ENCODE measurements around the gene TCF7L2. TPM values are rescaled to one million over a fixed set of nuclear protein-coding genes. Genes with fewer than 3 reads are reported as not detected.

Gene TCF7L2
- total RNA-seq, 1 experiment from 2014 or later: 16.1 TPM

GRCh38 chr10:112980937-112981336, 30.9 kb downstream of the TCF7L2 start:
- no peak for ATAC-seq
- Histone ChIP-seq H3K4me3 (ENCODE audit: low read length) (no peak overlapping the region), H3K79me2 (ENCODE audit: low read length) (peaks cover 85% of the 10 kb centered on the region), H3K4me2 (ENCODE audit: low read length) (no peak overlapping the region), H3K9me2 (replicated peaks; ENCODE audit: low read length) (no peaks in the 10 kb centered on the region), H3F3A (ENCODE audit: low read length, unreplicated experiment) (no peaks in the 10 kb centered on the region), H3K36me3 (ENCODE audit: low read depth, low read length) (peaks cover 14% of the 10 kb centered on the region; the same call in 1 of the 2 replicates), H3K27ac (ENCODE audit: low read length) (no peak overlapping the region), H3K9me3 (ENCODE audit: low read length) (no peaks in the 10 kb centered on the region), H3K4me1 (ENCODE audit: insufficient read depth, low read length) (no peaks in the 10 kb centered on the region), H3K9ac (ENCODE audit: low read length) (no peak overlapping the region), H2AFZ (ENCODE audit: low read length) (no peak overlapping the region), H3K27me3 (ENCODE audit: low read length) (no peaks in the 10 kb centered on the region), H4K20me1 (ENCODE audit: low read length) (peaks cover 14% of the 10 kb centered on the region; the same call in 1 of the 2 replicates)
- DNase-seq: no peak
- TF ChIP-seq EZH2 (IDR thresholded peaks at IDR 0.05; ENCODE audit: low read length, unreplicated experiment) (no peak), EZH2phosphoT487 (IDR thresholded peaks at IDR 0.05; ENCODE audit: borderline replicate concordance, low read length) (no peak), CTCF (conservative IDR thresholded peaks at IDR 0.05; ENCODE audit: low read depth, low read length) (no peak)
- intact Hi-C loops (cut with micrococcal nuclease): no loop called here
- ChIA-PET CTCF (no interaction called here), POLR2A (ENCODE audit: unreplicated experiment) (no interaction called here)
- no TSS peak for BruUV-seq (replicated peaks)

- ChIA-PET CTCF (no interaction called here), POLR2A (ENCODE audit: unreplicated experiment) (no interaction called here)
- Histone ChIP-seq H4K20me1 (ENCODE audit: low read length) (peaks cover 10% of the 10 kb centered on the region; the same call in 1 of the 2 replicates), H3K4me2 (ENCODE audit: low read length) (no peak overlapping the region), H3K9me3 (ENCODE audit: low read length) (no peaks in the 10 kb centered on the region), H3K27ac (ENCODE audit: low read length) (no peak overlapping the region), H2AFZ (ENCODE audit: low read length) (no peak overlapping the region), H3K9me2 (replicated peaks; ENCODE audit: low read length) (no peaks in the 10 kb centered on the region), H3K9ac (ENCODE audit: low read length) (no peak overlapping the region), H3K27me3 (ENCODE audit: low read length) (no peaks in the 10 kb centered on the region), H3K36me3 (ENCODE audit: low read depth, low read length) (peaks cover 10% of the 10 kb centered on the region; the same call in 1 of the 2 replicates), H3K4me3 (ENCODE audit: low read length) (no peak overlapping the region), H3K79me2 (ENCODE audit: low read length) (peaks cover 86% of the 10 kb centered on the region), H3F3A (ENCODE audit: low read length, unreplicated experiment) (no peaks in the 10 kb centered on the region), H3K4me1 (ENCODE audit: insufficient read depth, low read length) (no peaks in the 10 kb centered on the region)
- DNase-seq (no peak), ATAC-seq (no peak)
- TF ChIP-seq CTCF (conservative IDR thresholded peaks at IDR 0.05; ENCODE audit: low read depth, low read length): no peak
- intact Hi-C loops (cut with micrococcal nuclease): no loop called here
- no TSS peak for BruUV-seq (replicated peaks)
Measured at GRCh38 chr10:112981553-112981952, 31.5 kb downstream of the TCF7L2 start.

GRCh38 chr10:112983444-112984056, 33.5 kb downstream of the TCF7L2 start:
- H3K27me3 ChIP-seq (ENCODE audit: low read length): no peaks in the 10 kb centered on the region
- no peaks in the 10 kb centered on the region for H3K4me1 ChIP-seq (ENCODE audit: insufficient read depth, low read length)
- no peak for ATAC-seq
- no peaks in the 10 kb centered on the region for H3K9me2 ChIP-seq (replicated peaks; ENCODE audit: low read length)
- H4K20me1 ChIP-seq (ENCODE audit: low read length): peaks cover 10% of the 10 kb centered on the region; the same call in 1 of the 2 replicates
- no peaks in the 10 kb centered on the region for H3K9me3 ChIP-seq (ENCODE audit: low read length)
- H3K36me3 ChIP-seq (ENCODE audit: low read depth, low read length): peaks cover 3% of the 10 kb centered on the region; the same call in 1 of the 2 replicates
- TF ChIP-seq CTCF (conservative IDR thresholded peaks at IDR 0.05; ENCODE audit: low read depth, low read length) (no peak), EZH2 (IDR thresholded peaks at IDR 0.05; ENCODE audit: low read length, unreplicated experiment) (no peak), EZH2phosphoT487 (IDR thresholded peaks at IDR 0.05; ENCODE audit: borderline replicate concordance, low read length) (no peak)
- ChIA-PET CTCF (no interaction called here), POLR2A (ENCODE audit: unreplicated experiment) (no interaction called here)
- no TSS peak for BruUV-seq (replicated peaks)
- H3F3A ChIP-seq (ENCODE audit: low read length, unreplicated experiment): no peaks in the 10 kb centered on the region
- H3K79me2 ChIP-seq (ENCODE audit: low read length): peaks cover 86% of the 10 kb centered on the region
- H3K9ac ChIP-seq (ENCODE audit: low read length): no peak overlapping the region
- no peak overlapping the region for H2AFZ ChIP-seq (ENCODE audit: low read length)
- intact Hi-C loops (cut with micrococcal nuclease): no loop called here
- H3K27ac ChIP-seq (ENCODE audit: low read length): no peak overlapping the region
- no peak overlapping the region for H3K4me2 ChIP-seq (ENCODE audit: low read length)
- no peak overlapping the region for H3K4me3 ChIP-seq (ENCODE audit: low read length)
- DNase-seq: no peak

All from PC-3 (cell line).